Stimulated activated CD8-positive, alpha-beta memory T cell treated with anti-CD3 and anti-CD28 coated beads, Interleukin-4, amount 100 ng/mL, for 48 hours (primary cell): ENCODE results near the gene STT3B.
A peak's percentile ranks its signal among the peaks of the same experiment; 100 is the strongest.
"Not testable (repeated sequence)": the region's sequence is repeated elsewhere in the genome, so short reads cannot be mapped to it uniquely, and the experiment has no call there.

Experiments used
- DNase-seq: peaks from one replicate; pipeline ENCODE4 v3.0.0-alpha.2; 2020

Gene STT3B

DNA sequence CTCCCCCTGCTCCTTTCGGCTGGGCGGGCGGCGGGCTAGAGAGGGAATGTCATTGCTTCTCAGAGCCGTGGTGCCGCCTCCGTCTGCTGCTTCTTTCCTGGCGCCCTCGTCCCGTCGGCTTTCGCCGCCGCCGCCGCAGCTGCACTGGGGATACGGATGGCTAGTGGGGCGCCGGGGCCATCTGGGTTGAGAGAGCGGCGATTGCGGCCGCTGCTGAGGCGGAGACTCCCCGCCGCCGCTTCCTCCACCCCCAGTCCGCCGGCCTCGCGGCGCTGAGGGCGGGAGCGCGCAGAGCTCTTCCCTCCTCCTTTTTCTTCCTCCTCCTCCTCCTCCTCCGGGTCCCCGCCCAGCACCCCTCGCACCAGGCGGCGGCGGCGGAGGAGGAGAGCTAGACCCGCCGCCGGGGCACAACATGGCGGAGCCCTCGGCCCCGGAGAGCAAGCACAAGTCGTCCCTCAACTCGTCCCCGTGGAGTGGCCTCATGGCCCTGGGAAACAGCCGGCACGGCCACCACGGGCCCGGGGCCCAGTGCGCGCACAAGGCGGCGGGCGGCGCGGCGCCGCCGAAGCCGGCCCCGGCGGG lies at the start of gene STT3B:
STT3B (plus strand) TSS at position 339 of the 582 bp plus-strand sequence; CDS start at position 413, 74 bp downstream.
- peak; percentile 85 for DNase-seq

DNA sequence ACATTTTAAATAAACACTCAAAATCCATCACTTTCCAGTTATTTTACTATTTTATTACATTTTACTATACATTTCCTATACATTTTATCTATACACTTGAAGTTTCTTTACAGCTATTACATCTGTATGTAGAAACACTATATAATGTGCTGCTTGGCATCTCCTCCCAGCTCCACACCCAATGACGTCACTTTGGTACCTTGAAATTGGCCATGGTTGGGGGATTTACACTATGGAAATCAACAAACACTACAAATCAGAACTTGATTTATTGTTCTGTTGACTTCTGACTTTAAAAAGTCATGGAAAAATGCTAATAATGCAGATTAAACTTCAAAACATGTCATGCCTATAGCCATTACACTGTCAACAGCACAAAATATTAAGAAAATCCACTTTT lies 48.9 kb upstream of the STT3B start:
- DNase-seq: no peak

DNA sequence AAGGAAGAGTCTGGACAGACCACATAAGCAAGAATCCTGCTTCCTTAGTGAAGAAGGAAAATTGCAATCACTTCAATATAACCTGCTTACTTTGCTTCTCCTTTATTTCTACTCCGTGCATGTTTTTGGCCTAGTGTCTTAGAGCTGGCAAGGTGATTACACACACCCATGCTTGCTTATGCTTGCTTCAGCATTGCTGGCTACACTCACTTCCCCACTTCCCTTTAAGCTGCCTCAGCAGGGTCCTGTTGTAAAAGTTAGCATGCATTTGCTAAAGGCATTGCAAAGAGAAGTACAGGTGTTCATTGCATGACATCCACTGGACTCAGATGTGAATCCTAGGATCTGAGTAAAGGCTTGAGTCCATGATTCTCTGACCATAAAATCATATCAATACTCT lies 47.5 kb upstream of the STT3B start:
- DNase-seq: no peak

DNA sequence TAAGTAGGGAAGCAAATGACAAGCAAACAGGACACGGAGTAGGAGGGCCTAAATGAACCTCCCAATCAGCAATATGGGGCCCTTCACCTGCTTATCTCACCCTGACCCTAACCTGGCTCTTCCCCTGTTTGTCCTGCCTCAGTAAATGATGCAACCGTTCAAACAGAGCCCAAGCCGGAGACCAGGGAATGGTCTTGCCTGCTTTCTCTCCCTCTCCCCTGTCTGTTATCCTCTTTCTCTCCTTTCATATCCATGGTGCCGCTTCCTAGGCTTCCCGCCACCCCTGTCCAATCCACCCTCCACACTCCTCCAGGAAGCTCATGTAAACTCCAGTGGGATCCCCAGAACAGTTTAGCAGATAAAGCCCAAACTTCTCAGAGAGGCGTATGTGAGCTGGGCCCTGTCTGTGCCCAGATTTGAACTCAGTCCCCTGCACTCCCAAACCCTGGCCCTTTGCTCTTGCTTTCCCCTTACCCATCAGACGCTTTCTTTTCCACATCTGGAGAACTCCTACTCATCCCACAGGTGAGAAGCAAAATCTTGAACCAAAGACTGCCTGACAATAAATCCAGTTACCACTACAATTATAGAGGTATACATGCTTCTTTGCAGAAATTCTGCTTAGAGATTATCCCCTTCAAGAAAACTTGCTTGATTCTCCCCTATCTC lies 45.7 kb upstream of the STT3B start:
- DNase-seq: no peak

DNA sequence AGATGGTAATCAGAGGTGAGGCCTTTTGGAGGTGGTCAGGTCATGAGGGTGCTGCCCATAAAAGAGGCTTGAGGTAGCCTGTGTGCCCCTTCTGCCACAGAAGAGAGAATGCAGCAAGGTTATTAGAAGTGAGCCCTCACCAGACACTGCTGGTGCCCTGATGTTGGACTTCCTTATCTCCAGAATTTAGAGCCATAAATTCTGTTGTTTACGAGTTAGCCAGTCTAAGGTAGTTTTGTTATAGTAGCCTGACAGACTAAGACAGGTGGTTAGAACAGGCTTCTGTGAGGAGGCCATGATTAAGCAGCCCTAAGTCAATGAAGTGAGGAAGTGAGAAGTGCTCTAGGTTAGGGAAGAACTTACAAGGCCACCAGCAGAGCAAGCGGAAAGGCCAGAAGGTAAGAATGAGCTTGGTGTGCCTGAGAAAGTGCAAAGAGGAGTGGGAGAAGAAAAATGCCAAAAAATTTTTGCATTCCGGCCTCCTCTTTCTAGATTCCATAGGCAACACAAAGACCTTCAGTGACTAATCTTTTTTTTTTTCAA lies 44.2 kb upstream of the STT3B start:
- DNase-seq: no peak

DNA sequence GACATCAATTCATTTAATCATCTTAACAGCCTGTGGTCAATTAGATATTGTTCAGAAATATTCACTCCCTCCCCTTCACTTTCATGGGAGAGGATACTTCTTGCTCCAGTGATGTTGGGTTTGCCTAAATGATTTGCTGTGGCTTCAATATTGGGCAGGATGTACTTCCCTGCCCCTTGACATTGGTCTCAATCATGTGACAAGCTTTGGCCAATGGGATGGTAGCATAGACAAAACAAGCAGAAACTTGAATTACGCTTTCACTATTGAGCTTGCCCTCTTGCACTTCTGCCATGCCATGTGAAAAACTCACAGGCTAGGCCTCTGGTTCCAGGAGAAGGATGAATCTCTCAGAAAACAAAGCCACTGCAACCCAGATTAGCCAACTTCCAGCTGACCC lies 42.2 kb upstream of the STT3B start:
- DNase-seq: no peak

DNA sequence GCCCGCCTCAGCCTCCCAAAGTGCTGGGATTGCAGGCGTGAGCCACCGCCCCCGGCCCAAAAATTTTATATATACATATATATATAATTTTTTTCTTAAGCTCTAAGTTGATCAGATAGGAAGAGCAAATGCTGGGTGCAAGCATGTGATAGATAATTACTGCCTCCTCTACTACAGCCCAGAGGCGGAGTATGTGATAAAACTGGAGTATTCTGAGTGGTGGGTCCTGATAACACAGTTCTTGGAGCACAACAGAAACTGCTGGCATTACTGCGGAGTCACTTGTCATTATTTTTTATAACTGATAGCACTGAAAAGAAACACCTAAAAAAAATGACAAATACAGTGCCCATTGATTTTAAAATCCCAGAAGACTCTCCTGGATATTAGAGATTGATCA lies 41.1 kb upstream of the STT3B start:
- no peak for DNase-seq

DNA sequence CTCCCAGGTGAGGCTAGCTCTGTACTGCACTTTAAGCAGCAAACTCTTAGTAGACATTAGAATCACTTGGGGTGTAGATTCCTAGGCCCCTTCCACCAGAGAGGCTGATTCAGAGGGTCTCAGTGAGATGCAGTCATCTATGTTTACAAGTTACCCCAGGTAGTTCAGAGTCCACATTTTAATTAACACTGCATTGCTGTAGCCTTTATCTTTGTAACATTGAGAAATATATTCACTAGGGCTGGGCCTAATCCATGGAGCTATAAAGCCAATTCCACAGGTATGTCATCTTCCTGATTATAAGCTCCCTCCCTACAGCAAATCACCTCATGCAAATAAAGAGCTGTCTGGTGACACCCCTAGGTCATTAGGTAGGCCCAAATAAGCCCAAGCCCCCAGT lies 39.6 kb upstream of the STT3B start:
- DNase-seq: no peak

DNA sequence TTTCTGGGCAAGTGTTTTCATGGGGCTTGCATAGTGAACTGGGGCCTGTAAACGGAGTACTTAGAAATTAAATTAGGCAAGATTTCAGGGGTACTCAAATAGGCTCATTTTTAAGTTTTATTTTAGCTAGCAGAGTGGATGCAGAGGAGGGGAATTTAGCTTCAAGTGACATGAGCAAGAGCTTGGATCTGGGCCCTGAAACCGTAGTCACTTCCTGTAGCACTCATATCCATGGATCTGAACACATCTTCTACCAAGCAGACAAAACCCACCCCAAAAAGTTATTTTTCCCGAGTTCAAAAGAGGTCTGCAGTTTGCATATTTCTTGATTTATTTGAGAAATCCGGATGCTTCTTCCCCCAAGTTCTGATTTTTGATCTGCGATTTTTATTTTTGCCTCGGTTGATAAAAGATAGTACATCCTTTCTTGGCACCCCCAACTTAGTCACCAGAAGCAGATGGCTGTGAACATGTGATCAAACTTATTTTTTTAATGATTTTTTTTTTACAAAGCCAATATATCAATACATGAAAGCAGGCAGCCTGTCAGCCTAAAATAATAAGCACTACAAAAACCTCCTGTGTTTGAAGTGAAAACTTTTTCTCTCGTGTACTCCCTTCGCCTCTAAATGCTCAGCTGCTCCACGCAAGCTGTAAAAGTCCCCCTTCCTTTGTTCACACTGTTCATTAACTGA lies 36.6 kb upstream of the STT3B start:
- DNase-seq: no peak

DNA sequence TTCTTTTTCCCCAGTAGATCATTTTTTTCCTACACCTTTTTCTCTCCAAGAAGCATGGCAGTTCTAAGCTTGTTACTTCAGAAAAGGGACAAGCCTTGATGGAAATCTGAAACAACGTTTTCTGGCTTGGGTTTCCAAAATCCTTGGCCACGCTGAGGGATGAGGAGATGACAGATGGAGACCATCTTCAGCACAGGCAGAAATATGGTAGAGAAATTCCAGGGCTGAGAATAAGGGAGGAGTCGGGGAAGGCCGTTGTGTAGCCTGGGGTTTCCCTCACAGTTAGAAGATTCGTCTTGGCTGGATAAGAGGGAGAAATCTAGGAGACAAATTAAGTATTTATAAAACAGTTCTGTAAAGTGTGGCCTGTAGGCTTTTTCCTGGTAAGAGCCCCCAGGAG lies 33.9 kb upstream of the STT3B start:
- DNase-seq: no peak

DNA sequence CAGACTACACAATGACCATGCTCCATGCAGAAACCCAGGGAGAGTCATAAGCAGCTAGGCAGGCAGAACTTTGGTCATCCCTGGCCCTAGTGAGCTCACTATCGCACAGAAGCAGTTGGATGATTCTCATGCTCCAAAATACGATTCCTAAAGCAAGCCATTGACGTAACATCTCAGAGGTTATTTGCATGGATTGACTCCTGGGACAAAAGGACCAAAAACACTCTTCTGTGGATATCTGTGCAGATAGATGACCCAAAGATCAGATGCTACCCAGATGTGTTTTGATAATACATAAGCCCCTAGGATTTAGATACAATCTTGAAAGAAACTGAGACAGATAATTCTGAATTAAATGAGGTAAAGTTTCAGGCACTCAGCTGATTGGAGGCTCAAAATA lies 33.4 kb upstream of the STT3B start:
- no peak for DNase-seq

DNA sequence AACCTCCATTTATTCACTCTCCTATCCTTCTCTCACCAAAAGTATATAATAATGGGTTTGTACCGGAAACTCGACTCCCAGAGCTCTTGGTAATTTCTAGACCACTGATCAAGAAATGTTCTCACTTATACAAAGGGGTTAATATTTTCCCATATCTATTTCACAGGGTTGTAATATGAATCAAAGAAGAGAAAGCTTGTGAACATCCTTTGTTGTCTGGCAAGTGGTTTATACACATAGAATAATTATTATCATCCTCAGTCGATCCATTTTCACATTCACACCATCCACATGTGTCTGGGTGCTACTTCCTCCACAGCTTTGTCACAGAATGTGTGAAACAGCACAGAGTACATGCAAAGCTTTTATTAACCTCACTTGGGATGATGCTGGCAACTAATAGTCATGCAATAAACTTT lies 29.9 kb upstream of the STT3B start:
- DNase-seq: no peak

DNA sequence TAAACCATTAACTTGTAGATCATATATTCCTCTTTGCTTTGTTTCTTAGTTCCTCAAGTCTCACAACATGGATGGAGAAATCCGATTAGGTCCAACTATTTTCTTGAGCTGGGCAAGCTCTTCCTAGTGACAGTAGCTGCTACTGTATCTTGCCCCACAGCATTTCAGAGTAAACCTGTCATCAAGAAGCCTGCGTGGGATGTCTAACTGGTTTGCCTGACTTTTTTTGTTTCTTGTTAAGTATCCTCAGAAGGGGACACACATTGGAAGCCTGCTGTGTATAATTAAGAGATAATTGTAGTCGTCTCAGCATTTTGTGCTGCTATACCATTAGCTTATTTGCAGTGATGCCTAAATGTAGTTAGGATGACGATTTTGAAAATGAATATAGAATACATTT lies 29.3 kb upstream of the STT3B start:
- no peak for DNase-seq

DNA sequence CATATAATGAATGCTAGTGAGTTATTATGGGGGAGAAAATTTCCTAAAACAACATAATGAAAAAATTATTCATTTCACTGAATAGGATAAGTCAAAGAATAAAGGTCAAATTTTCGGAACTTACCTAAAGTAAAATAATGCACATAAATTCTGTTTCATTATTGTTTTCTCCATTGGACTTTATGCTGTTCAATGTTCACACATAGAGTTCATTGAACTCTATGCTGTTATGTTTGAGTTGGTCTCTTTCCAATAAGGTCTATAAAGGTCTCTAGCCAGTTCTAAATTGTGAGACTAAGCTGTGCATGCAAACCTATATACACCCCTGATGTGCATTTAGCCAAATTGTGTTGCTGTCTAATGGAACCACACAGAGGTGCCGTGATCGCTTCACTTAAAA lies 28.5 kb upstream of the STT3B start:
- DNase-seq: no peak

DNA sequence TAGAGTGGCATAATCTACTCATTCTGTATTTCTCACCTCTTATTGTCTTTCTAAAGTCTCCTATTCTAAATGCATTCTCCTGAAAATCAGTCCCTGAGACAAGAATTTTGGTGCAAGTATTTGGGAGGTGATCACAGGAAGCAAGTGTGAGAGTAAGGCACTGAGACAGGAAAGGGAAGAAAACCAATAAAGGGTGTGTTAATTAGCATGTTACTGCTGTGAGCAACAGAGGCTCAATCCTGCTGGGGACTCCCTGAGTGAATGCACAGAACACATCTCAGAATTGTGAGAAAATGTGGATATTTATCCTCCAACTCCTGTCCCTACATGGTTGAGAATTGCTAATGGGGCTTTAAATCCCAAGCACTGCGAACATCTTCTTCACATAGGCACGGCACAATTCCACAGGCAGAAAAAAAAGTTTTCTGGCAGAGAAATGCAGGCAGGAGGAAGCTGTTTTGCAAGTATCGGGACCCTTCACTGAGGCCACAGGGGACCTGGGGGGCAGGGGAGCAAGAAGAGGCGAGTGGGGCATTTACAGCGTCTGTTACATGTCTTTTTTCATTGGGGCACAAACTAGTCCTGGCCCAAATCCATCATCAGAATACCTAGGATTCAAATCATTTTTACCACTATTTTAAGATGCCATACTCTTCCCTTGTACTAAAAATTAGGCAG lies 27.2 kb upstream of the STT3B start:
- DNase-seq: no peak

DNA sequence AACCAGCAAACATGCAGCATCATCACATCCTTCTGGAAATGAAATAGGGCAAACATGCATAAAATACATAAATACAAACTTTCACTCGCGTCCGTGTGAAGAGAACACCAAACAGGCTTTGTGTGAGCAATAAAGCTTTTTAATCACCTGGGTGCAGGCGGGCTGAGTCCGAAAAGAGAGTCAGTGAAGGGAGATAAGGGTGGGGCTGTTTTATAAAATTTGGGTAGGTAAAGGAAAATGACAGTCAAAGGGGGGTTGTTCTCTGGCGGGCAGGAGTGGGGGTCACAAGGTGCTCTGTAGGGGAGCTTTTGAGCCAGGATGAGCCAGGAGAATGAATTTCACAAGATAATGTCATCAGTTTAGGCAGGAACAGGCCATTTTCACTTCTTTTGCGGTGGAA lies 26.2 kb upstream of the STT3B start:
- not testable (repeated sequence) for DNase-seq

DNA sequence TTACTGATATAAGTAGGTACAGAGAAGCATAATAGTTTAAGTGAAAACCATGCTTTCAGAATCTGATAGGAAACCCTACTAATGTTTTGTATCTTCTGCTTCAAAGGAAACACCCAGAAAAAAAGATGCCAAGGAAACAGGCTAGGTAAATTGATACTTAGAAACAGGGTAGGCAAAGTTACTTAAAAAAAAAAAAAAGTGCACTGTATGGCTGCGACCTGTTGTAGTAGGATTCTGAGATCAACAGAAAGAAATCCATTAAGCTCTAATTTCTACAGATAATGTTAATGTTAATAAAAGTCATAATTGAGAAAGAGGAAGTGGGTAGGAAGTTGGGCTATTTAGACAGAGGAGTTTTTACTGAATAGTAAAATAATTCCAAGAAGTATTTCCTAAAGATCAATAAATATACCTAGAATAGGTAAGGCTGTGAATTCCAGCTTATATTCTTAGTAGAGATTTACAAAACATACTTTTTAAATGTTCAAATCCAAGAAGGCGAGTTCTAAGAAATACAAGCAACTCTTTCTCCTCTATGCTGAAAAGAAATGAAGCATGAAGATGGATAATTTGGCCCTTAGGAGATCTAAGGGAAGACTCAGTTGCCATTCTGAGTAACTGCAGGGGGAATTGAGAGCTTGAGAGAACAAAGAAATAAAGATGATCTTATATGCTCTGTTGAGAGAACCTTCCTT lies 24.1 kb upstream of the STT3B start:
- DNase-seq: no peak

DNA sequence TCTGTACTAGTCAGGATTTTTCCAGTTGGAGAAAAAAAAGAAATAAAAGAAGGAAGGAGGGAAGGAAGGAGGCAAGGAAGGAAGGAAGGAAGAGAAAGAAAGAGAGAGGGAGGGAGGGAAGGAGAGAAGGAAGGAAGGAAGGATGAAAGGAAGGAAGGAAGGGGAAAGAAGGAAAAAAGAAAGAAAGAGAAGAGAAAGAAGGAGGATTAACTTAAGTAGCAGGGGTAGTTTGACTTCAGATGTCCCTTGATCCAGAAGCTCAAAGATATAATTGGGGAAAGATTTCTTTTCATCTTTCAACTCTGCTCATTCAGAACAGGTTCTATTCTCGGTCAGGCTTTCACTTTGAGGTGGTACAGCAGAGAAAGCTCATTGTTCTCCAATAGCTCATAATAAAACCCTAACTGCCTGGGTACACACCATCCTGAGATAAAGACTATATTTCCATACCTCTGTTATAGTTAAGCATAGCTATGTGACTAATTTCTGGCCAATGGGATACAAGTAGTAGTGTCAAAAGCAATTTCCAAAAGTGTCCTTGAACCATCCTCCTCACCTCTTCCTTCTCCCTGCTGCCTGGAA lies 23.5 kb upstream of the STT3B start:
- DNase-seq: no peak

DNA sequence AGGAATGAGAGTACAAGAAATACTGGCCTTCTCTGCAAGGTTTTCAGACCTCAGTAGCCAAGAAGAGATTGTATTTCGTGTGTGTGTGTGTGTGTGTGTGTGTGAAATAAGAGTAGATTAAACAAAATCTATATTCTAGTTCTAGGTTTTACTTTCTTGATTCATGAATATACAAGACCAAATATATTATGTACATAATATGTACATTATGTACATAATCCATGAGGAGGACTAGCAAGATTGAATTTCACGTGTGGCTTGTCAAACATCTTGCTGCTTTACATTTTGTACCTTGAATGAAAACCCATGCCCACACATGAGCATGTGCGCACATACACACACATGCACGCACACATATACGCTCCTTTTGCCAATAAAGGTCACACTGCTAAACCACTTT lies 18.2 kb upstream of the STT3B start:
- DNase-seq: no peak

DNA sequence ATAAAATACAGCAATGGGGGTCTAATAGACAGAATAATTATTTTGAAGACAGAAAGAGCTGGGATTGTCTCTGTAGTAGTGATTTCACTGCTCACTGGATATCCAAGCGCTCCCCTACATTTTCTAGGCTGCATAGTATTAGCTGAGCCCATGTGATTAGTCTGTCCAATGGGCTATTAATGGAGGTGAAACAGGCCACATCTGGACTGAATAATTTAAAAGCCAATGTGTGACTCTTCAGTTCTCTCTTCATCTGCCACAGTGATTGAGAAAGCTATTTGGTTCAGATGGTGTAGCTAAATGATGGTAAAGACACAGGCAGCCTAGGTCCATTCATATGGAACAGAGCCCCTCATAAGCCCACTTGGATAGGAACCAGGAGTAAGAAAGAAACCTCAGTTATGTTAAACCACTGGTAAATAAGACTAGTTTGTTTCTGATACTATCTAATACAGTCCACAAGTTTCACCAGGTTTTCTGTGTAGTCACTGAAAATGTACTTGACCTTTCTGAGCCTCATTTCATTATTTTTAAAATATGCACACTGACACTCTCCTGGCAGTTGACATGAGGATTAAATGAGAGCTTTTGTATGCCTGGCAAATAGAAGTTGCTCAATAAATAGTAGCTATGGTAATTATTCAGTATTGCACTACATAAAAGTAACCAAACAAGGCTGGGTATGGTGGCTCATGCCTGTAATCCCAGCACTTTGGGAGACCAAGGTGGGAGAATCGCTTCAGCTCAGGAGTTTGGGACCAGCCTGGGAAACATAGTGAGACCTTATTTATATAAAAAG lies 17.0 kb upstream of the STT3B start:
- no peak for DNase-seq

DNA sequence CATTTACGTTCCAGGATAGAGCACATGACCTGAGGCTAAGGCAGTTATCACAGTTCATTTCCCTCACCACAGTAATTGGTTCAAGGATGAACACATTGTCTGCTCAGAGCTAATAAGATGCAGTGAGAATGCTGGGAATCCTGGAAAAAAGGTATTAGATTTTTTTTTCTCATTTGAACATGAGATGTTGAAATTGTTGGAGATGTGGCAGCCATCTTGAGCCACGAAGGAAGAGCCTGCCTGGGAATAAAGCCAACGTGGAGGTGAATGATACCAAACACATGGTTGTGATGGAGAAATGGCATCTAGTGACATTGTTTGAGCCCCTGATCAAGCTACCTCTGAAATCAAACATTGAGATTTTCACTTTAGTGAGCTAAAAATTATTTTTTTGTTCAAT lies 16.0 kb upstream of the STT3B start:
- no peak for DNase-seq

DNA sequence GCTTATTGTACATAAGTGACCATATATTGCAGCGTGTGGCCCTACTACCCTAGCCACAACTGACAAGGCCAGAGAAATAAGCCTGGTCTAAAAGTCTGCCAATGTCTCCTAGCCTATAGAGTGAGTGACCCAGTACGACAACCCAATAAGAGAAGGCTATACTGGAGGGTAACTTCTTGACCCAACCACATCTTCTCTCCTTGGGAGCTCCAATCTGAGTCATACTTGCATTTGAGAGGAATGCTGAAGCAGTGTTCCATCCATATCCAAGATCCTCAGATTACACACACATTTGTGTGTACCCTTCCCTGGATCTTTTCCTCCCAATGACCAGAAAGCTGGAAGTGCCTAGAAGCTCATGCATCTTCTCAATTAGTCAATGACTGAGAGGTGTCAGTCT lies 11.3 kb upstream of the STT3B start:
- no peak for DNase-seq
